ENCODE measurements around the gene ZCRB1.

GRCh38 chr12:42291680-42292079 is 34.2 kb downstream of the ZCRB1 start:
- TF ChIP-seq CTCF (IDR thresholded peaks at IDR 0.05) (no peak), POLR2A (IDR thresholded peaks at IDR 0.05) (no peak), POLR2AphosphoS5 (IDR thresholded peaks at IDR 0.05) (no peak), EP300 (IDR thresholded peaks at IDR 0.05) (no peak)
